Tibial nerve (tissue), 3 donors: ENCODE measurements around the gene CNTNAP5.

Source experiments
- POLR2A ChIP-seq, 2 donors: fragments of 450-650 bp; IDR thresholded peaks; one replicate each; pipeline ENCODE4 v1.6.1; 2017; ENCODE audit warnings: antibody characterized with exemption in 2 of 2, mild to moderate bottlenecking in 2 of 2, moderate library complexity in 2 of 2
- TF ChIP-seq, protein P1 (sequence below), 5 experiments: fragments of 200-600 bp in 3 of 5; fragments of 450-650 bp in 2 of 5; sonication (generic) in 3 of 5; IDR thresholded peaks; one replicate each; pipeline ENCODE4 v1.5.1; 2016 to 2019; ENCODE audit warnings: antibody characterized with exemption in 5 of 5, mild to moderate bottlenecking in 3 of 5, moderate library complexity in 2 of 5

DNA sequence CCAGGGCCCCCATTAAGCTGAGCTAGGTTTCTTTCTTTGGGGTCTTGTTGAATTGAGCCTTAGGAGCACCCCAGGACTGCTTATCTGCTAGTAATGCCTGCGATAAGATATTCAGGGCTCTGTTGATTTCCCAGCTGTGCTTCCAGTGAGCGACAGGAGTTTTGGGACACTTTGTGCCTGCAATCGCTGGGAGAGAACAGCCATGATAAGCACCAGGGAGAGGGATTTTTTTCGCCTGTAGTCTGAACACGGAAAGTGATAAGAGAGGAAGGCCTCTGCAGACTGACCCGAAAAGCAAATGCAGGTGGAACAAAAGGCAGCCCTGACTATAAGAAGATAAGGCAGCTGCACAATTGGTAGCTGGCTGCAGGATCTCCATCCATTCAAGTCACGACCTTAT lies 244.3 kb downstream of the CNTNAP5 start:
- TF ChIP-seq, protein P1, sequence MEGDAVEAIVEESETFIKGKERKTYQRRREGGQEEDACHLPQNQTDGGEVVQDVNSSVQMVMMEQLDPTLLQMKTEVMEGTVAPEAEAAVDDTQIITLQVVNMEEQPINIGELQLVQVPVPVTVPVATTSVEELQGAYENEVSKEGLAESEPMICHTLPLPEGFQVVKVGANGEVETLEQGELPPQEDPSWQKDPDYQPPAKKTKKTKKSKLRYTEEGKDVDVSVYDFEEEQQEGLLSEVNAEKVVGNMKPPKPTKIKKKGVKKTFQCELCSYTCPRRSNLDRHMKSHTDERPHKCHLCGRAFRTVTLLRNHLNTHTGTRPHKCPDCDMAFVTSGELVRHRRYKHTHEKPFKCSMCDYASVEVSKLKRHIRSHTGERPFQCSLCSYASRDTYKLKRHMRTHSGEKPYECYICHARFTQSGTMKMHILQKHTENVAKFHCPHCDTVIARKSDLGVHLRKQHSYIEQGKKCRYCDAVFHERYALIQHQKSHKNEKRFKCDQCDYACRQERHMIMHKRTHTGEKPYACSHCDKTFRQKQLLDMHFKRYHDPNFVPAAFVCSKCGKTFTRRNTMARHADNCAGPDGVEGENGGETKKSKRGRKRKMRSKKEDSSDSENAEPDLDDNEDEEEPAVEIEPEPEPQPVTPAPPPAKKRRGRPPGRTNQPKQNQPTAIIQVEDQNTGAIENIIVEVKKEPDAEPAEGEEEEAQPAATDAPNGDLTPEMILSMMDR (IDR thresholded peaks at IDR 0.05), result no peak
- no peak for TF ChIP-seq POLR2A (IDR thresholded peaks at IDR 0.05)
